Neuronal stem cell (in vitro differentiated cells): Measurements from ENCODE around the gene TIGD1.
A peak's percentile ranks its signal among the peaks of the same experiment; 100 is the strongest.

Experiments
- DNase-seq: peaks from one replicate; pipeline ENCODE4 v3.0.0-alpha.2; 2013; ENCODE audit warnings: low spot score
- H2AFZ ChIP-seq: one replicate; pipeline ENCODE4 v1.6.1; 2013; ENCODE audit warnings: mild to moderate bottlenecking, low read length, inconsistent platforms
- H2AK5ac ChIP-seq: 2 replicates; pipeline ENCODE4 v1.6.1; 2013; ENCODE audit warnings: low read depth, mild to moderate bottlenecking, inconsistent platforms, low read length, moderate library complexity, mixed read lengths
- H2BK120ac ChIP-seq: 2 replicates; pipeline ENCODE4 v1.6.1; 2013; ENCODE audit warnings: low read depth, mild to moderate bottlenecking, inconsistent platforms, low read length, moderate library complexity, mixed read lengths
- H2BK12ac ChIP-seq: one replicate; pipeline ENCODE4 v1.6.1; 2013; ENCODE audit warnings: low read length, inconsistent platforms
- H2BK15ac ChIP-seq: 2 replicates; pipeline ENCODE4 v1.6.1; 2013; ENCODE audit warnings: mild to moderate bottlenecking, low read length, inconsistent platforms, mixed read lengths
- H2BK5ac ChIP-seq: one replicate; pipeline ENCODE4 v1.6.1; 2013; ENCODE audit warnings: inconsistent platforms, mild to moderate bottlenecking, low read length, moderate library complexity
- H3K14ac ChIP-seq: one replicate; pipeline ENCODE4 v1.6.1; 2013; ENCODE audit warnings: low read length, inconsistent platforms
- H3K18ac ChIP-seq: 2 replicates; pipeline ENCODE4 v1.6.1; 2013; ENCODE audit warnings: low read length, inconsistent platforms
- H3K23ac ChIP-seq: 2 replicates; pipeline ENCODE4 v1.6.1; 2013; ENCODE audit warnings: low read depth, mild to moderate bottlenecking, mixed read lengths, low read length, inconsistent platforms; ENCODE audit not compliant: poor library complexity
- H3K27ac ChIP-seq: replicated peaks from 3 replicates; pipeline ENCODE4 v1.5.1; 2013; ENCODE audit warnings: low read length, inconsistent platforms
- H3K27me3 ChIP-seq, 3 experiments: 2 replicates each; pipeline ENCODE4 v1.6.1; 2013; ENCODE audit warnings: low read length in 3 of 3, mild to moderate bottlenecking in 2 of 3, inconsistent platforms in 1 of 3, low read depth in 1 of 3, mixed read lengths in 1 of 3, moderate library complexity in 1 of 3; ENCODE audit not compliant: control insufficient read depth in 3 of 3, insufficient read depth in 3 of 3
- H3K36me3 ChIP-seq, 2 donors: replicated peaks in 1 of 2; 2 replicates each; pipeline ENCODE4 v1.6.1; 2013; ENCODE audit warnings: low read length in 2 of 2; ENCODE audit not compliant: control insufficient read depth in 2 of 2, insufficient read depth in 2 of 2
- H3K4ac ChIP-seq: 2 replicates; pipeline ENCODE4 v1.6.1; 2013; ENCODE audit warnings: inconsistent platforms, mild to moderate bottlenecking, low read length, moderate library complexity
- H3K4me1 ChIP-seq, 2 donors: 1 replicate in 1 of 2; 2 replicates in 1 of 2; pipeline ENCODE4 v1.6.1; 2013; ENCODE audit warnings: low read length in 2 of 2, low read depth in 1 of 2; ENCODE audit not compliant: control insufficient read depth in 2 of 2, insufficient read depth in 1 of 2
- H3K4me2 ChIP-seq: one replicate; pipeline ENCODE4 v1.6.1; 2013; ENCODE audit warnings: mild to moderate bottlenecking, low read length, inconsistent platforms; ENCODE audit not compliant: insufficient read depth, poor library complexity, severe bottlenecking
- H3K4me3 ChIP-seq, 2 donors: 2 replicates each; pipeline ENCODE4 v1.5.1; 2013; ENCODE audit warnings: low read length in 2 of 2, mild to moderate bottlenecking in 2 of 2, inconsistent platforms in 1 of 2, moderate library complexity in 1 of 2
- H3K79me1 ChIP-seq: one replicate; pipeline ENCODE4 v1.6.1; 2013; ENCODE audit warnings: low read depth, mild to moderate bottlenecking, inconsistent platforms, low read length, moderate library complexity
- H3K9ac ChIP-seq: one replicate; pipeline ENCODE4 v1.6.1; 2013; ENCODE audit warnings: mild to moderate bottlenecking, low read depth, low read length, inconsistent platforms; ENCODE audit not compliant: poor library complexity
- H3K9me3 ChIP-seq, 2 donors: replicated peaks in 1 of 2; 2 replicates each; pipeline versions ENCODE3 to v1.6.1; 2013; ENCODE audit warnings: low read length in 2 of 2, mild to moderate bottlenecking in 2 of 2, inconsistent platforms in 1 of 2, low read depth in 1 of 2, mixed read lengths in 1 of 2, moderate library complexity in 1 of 2; ENCODE audit not compliant: control insufficient read depth in 2 of 2, insufficient read depth in 1 of 2
- H4K8ac ChIP-seq: one replicate; pipeline ENCODE4 v1.6.1; 2013; ENCODE audit warnings: low read depth, mild to moderate bottlenecking, inconsistent platforms, low read length, moderate library complexity
- H4K91ac ChIP-seq: one replicate; pipeline ENCODE4 v1.6.1; 2013; ENCODE audit warnings: low read length, low read depth, mild to moderate bottlenecking, inconsistent platforms; ENCODE audit not compliant: poor library complexity
- WGBS, 2 donors: extraction: QIAGEN DNeasy Blood & Tissue Kit; methylation state at CpG; one replicate each; pipeline ENCODE4 v1.1.7; 2013; ENCODE audit warnings: missing lambda C conversion rate in 2 of 2, mixed read lengths in 1 of 2; ENCODE audit not compliant: insufficient read length in 2 of 2, insufficient replicate concordance in 1 of 2; ENCODE audit errors: extremely low coverage in 2 of 2; 5-methylcytosine and 5-hydroxymethylcytosine counted together

Gene TIGD1

DNA sequence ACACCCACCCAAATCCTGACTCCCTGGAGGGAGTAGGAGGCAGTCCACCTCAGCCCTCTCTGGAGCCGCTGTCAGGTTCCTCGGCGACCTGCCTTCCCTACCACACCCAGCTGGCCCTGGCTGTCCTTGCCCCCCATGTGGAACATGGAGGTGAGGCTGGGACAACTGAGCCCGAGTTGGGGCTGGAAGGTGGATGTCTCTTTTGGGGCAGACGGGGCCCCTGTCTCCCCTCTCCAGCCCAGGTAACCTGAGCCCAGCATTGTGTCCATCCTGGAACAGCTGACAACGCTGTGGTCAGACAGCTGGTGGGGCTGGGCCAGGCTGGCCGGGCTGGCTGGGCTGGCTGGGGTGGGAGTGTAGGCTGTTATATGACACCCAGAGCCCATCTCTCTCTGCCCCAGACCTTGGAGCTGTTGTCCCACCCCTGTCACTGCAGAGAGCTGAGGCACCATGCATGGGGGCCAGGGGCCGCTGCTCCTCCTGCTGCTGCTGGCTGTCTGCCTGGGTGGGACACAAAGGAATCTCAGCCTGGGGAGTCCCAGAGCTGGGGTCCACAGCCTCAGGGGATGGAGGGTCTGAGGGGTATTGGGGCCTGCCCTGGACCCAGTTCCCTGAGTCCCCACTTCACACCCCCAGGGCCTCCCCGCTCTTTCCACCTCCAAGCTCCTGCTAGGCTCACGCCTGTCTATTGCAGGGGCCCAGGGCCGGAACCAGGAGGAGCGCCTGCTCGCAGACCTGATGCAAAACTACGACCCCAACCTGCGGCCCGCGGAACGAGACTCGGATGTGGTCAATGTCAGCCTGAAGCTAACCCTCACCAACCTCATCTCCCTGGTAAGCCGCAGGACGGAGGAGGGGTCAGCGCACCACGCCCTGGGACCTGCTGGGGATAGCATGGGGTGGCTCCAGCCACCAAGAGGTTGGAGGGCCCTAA, 10.8 kb downstream of the TIGD1 start, which contains the start of gene CHRNG:
CHRNG (plus strand) TSS at position 395 of the 934 bp plus-strand sequence; CDS start at position 451, 56 bp downstream.
- Histone ChIP-seq H3K9me3 (peaks cover 0 to 2% of the 10 kb centered on the region in 2 donors), H4K91ac (no peak within 1 kb of the TSS), H2BK5ac (peak within 1 kb of the TSS; percentile 19), H3K14ac (peak within 1 kb of the TSS; percentile 73), H3K27me3 (no peaks in the 10 kb centered on the region), H3K9ac (peak within 1 kb of the TSS; percentile 73), H3K18ac (peak within 1 kb of the TSS; percentile 55), H2AFZ (no peak within 1 kb of the TSS), H3K27ac (no peak within 1 kb of the TSS), H2BK120ac (no peak within 1 kb of the TSS), H3K4me1 (peaks cover 6 to 15% of the 10 kb centered on the region in 2 donors), H3K23ac (peak within 1 kb of the TSS; percentile 6), H2BK15ac (peak within 1 kb of the TSS; percentile 71), H2AK5ac (peak within 1 kb of the TSS; percentile 48), H2BK12ac (no peak within 1 kb of the TSS), H3K36me3 (peaks cover 2 to 4% of the 10 kb centered on the region in 2 donors), H3K79me1 (peaks cover 3% of the 10 kb centered on the region), H3K4ac (no peak within 1 kb of the TSS), H3K4me3 (no peak within 1 kb of the TSS), H3K4me2 (peak within 1 kb of the TSS; percentile 23), H4K8ac (no peak within 1 kb of the TSS)
- no CpG with 5 or more reads among the region's 23 CpGs for WGBS, 2 donors
- no peak for DNase-seq

GRCh38 chr2:232538671-232539070, 11.7 kb downstream of the TIGD1 start:
- no peak overlapping the region for H3K4me2 ChIP-seq
- peaks cover 0 to 2% of the 10 kb centered on the region in 2 donors for H3K36me3 ChIP-seq
- H2AK5ac ChIP-seq = no peak overlapping the region
- WGBS, 2 donors = no CpG with 5 or more reads among the region's 4 CpGs
- H3K9me3 ChIP-seq = peaks cover 0 to 2% of the 10 kb centered on the region in 2 donors
- no peaks in the 10 kb centered on the region for H3K79me1 ChIP-seq
- no peak for DNase-seq
- no peak overlapping the region for H2BK120ac ChIP-seq
- H4K8ac ChIP-seq = no peak overlapping the region
- H3K23ac ChIP-seq = no peak overlapping the region
- no peak overlapping the region for H3K27ac ChIP-seq
- no peak overlapping the region for H2BK5ac ChIP-seq
- H3K4me1 ChIP-seq = peaks cover 6 to 17% of the 10 kb centered on the region in 2 donors
- H3K14ac ChIP-seq = no peak overlapping the region
- peak overlapping the region; percentile 19 for H3K18ac ChIP-seq
- no peak overlapping the region for H2BK12ac ChIP-seq
- no peaks in the 10 kb centered on the region for H3K27me3 ChIP-seq
- H4K91ac ChIP-seq = no peak overlapping the region
- H3K4ac ChIP-seq = no peak overlapping the region
- H2BK15ac ChIP-seq = no peak overlapping the region
- no peak overlapping the region for H3K4me3 ChIP-seq
- H2AFZ ChIP-seq = no peak overlapping the region
- H3K9ac ChIP-seq = no peak overlapping the region

DNA sequence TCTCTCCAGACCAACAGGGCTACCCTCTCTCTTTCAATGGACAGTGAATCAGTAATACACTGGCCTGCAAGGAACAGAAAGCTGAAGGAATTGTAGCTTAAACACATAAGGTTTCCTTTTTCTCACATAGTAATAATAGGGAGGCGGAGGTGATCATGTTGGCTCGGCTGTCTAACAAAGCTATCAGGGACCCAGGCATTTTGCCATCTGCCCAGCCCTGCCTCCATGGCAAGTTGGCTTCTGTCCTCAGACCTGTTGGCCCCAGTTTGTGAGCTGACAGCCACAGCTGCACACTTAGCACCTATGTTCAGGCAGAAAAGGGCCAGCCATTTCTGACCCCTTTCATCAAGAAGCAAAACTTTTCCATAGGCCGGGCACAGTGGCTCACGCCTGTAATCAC, 12.9 kb downstream of the TIGD1 start:
- Histone ChIP-seq H4K8ac (no peak overlapping the region), H3K79me1 (peaks cover 1% of the 10 kb centered on the region), H2BK12ac (no peak overlapping the region), H3K4me1 (peaks cover 6 to 17% of the 10 kb centered on the region in 2 donors), H2AFZ (no peak overlapping the region), H3K9me3 (peaks cover 0 to 2% of the 10 kb centered on the region in 2 donors), H3K27ac (no peak overlapping the region), H3K4ac (no peak overlapping the region), H3K14ac (no peak overlapping the region), H4K91ac (no peak overlapping the region), H2AK5ac (no peak overlapping the region), H3K36me3 (no peaks in the 10 kb centered on the region), H3K23ac (no peak overlapping the region), H3K18ac (no peak overlapping the region), H2BK120ac (no peak overlapping the region), H2BK5ac (no peak overlapping the region), H3K4me2 (no peak overlapping the region), H3K9ac (no peak overlapping the region), H3K4me3 (no peak overlapping the region), H3K27me3 (no peaks in the 10 kb centered on the region), H2BK15ac (no peak overlapping the region)
- no CpG with 5 or more reads among the region's 4 CpGs for WGBS, 2 donors
- DNase-seq = no peak

DNA sequence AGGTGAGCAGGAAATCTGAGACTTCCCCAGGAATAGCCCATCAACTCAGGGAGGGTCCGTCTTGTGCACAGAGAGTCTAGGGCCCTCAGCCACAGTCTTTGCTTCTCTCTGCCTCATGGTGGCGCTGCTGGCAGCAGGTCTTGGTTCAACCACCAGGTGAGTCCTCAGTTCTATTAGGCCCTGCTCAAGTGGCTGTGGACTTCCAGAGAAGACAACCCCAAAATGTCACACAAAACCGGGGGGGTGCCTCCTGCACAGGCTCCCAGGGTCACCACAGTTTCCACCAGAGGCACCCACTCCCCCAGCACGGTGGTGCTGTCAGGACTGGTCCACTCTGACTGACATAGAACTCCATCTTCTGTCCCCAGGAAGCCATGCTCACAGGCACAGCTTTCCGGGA, 13.3 kb downstream of the TIGD1 start:
- DNase-seq = no peak
- H3K27me3 ChIP-seq = no peaks in the 10 kb centered on the region

More for the DNA sequence above, 13.3 kb downstream of the TIGD1 start:
- peaks cover 6 to 17% of the 10 kb centered on the region in 2 donors for H3K4me1 ChIP-seq
- peaks cover 0 to 2% of the 10 kb centered on the region in 2 donors for H3K9me3 ChIP-seq
- H3K27ac ChIP-seq = no peak overlapping the region
- no peak overlapping the region for H3K23ac ChIP-seq
- H2BK5ac ChIP-seq = no peak overlapping the region
- no peak overlapping the region for H2BK120ac ChIP-seq
- H3K14ac ChIP-seq = no peak overlapping the region
- H4K8ac ChIP-seq = no peak overlapping the region
- peaks cover 2% of the 10 kb centered on the region for H3K79me1 ChIP-seq
- no peak overlapping the region for H2BK12ac ChIP-seq
- H4K91ac ChIP-seq = no peak overlapping the region
- no peak overlapping the region for H3K4me3 ChIP-seq
- no peak overlapping the region for H3K9ac ChIP-seq
- WGBS, 2 donors = no CpG with 5 or more reads among the region's 5 CpGs
- H3K36me3 ChIP-seq = no peaks in the 10 kb centered on the region
- no peak overlapping the region for H3K18ac ChIP-seq
- no peak overlapping the region for H2BK15ac ChIP-seq
- no peak overlapping the region for H2AFZ ChIP-seq
- H2AK5ac ChIP-seq = no peak overlapping the region
- no peak overlapping the region for H3K4me2 ChIP-seq
- H3K4ac ChIP-seq = no peak overlapping the region
